ENCODE measurements around the gene FOXC1.

The FOXC1 gene

GRCh38 chr6:1645466-1646185, 35.9 kb downstream of the FOXC1 start:
- no peak for DNase-seq

GRCh38 chr6:1651362-1651761, 41.6 kb downstream of the FOXC1 start:
- no peak for DNase-seq

GRCh38 chr6:1652842-1653241, 43.1 kb downstream of the FOXC1 start:
- no peak for DNase-seq

- DNase-seq: no peak
Measured at GRCh38 chr6:1654054-1654453, 44.3 kb downstream of the FOXC1 start.

- DNase-seq: no peak
Measured at GRCh38 chr6:1657116-1657770, 47.5 kb downstream of the FOXC1 start.

GRCh38 chr6:1657771-1658165, 48.1 kb downstream of the FOXC1 start:
- DNase-seq: no peak

GRCh38 chr6:1658212-1659005, 48.7 kb downstream of the FOXC1 start:
- no peak for DNase-seq

GRCh38 chr6:1659816-1660215, 50.1 kb downstream of the FOXC1 start:
- no peak for DNase-seq

- DNase-seq: no peak
Measured at GRCh38 chr6:1662534-1662933, 52.8 kb downstream of the FOXC1 start.

Measured in activated CD4-positive, alpha-beta T cell treated with anti-CD3 and anti-CD28 coated beads for 48 hours (primary cell).